GM12891 (cell line): ENCODE measurements around the gene ISOC2.

Source experiments
- PAX5 ChIP-seq: IDR thresholded peaks from 2 replicates; pipeline ENCODE4 v1.6.1; 2011; ENCODE audit warnings: low read length, moderate library complexity, mild to moderate bottlenecking; ENCODE audit not compliant: insufficient read depth, severe bottlenecking
- POLR2A ChIP-seq: IDR thresholded peaks from 2 replicates; pipeline ENCODE4 v1.6.1; 2011; ENCODE audit warnings: low read depth, low read length, control low read depth
- POLR2AphosphoS5 ChIP-seq: IDR thresholded peaks from 2 replicates; pipeline ENCODE4 v1.6.1; 2011; ENCODE audit warnings: low read depth, low read length, control low read depth
- SPI1 ChIP-seq: IDR thresholded peaks from 2 replicates; pipeline ENCODE4 v1.6.1; 2011; ENCODE audit warnings: low read depth, low read length, control low read depth
- TAF1 ChIP-seq: IDR thresholded peaks from 2 replicates; pipeline ENCODE4 v1.6.1; 2011; ENCODE audit warnings: low read depth, low read length, control low read depth

GRCh38 chr19:55453511-55454260 lies 7.8 kb downstream of the ISOC2 start:
- TF ChIP-seq POLR2A (no peak), POLR2AphosphoS5 (no peak), TAF1 (no peak), SPI1 (no peak), PAX5 (no peak)
